A673 (cell line): Measurements from ENCODE around the gene VPS26B.

ENCODE experiments used
- EZH2 ChIP-seq: fragments of 200-600 bp; sonication (generic); IDR thresholded peaks from 2 replicates; pipeline ENCODE4 v1.6.1; 2017; ENCODE audit warnings: borderline replicate concordance, low read depth, mild to moderate bottlenecking, mixed read lengths, antibody characterized with exemption, low read length; ENCODE audit not compliant: poor library complexity, severe bottlenecking
- TF ChIP-seq, protein P1 (sequence below): fragments of 300-800, 200-600 bp; sonication (generic); conservative IDR thresholded peaks from 2 replicates; pipeline ENCODE4 v1.5.1; 2017; ENCODE audit warnings: low read depth, mild to moderate bottlenecking, antibody characterized with exemption, low read length, moderate library complexity, mixed read lengths

- TF ChIP-seq, protein P1, sequence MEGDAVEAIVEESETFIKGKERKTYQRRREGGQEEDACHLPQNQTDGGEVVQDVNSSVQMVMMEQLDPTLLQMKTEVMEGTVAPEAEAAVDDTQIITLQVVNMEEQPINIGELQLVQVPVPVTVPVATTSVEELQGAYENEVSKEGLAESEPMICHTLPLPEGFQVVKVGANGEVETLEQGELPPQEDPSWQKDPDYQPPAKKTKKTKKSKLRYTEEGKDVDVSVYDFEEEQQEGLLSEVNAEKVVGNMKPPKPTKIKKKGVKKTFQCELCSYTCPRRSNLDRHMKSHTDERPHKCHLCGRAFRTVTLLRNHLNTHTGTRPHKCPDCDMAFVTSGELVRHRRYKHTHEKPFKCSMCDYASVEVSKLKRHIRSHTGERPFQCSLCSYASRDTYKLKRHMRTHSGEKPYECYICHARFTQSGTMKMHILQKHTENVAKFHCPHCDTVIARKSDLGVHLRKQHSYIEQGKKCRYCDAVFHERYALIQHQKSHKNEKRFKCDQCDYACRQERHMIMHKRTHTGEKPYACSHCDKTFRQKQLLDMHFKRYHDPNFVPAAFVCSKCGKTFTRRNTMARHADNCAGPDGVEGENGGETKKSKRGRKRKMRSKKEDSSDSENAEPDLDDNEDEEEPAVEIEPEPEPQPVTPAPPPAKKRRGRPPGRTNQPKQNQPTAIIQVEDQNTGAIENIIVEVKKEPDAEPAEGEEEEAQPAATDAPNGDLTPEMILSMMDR: no peak
- no peak for TF ChIP-seq EZH2
These were observed 4.8 kb downstream of the VPS26B start for GRCh38 chr11:134229126-134229790.
